Hepatocyte (in vitro differentiated cells): ENCODE data around the gene ASAH2B. TPM values are rescaled to one million over a fixed set of nuclear protein-coding genes. Genes with fewer than 3 reads are reported as not detected.
"Not testable (repeated sequence)": the region's sequence is repeated elsewhere in the genome, so short reads cannot be mapped to it uniquely, and the experiment has no call there.

ENCODE experiments used
- DNase-seq: peaks from one replicate; pipeline ENCODE4 v3.0.0-alpha.2; 2016; ENCODE audit warnings: low spot score
- H2AFZ ChIP-seq: fragments of 200-600 bp; sonication (generic); 2 replicates; pipeline ENCODE4 v1.6.0; 2016; ENCODE audit warnings: antibody characterized with exemption, mild to moderate bottlenecking
- H3K27ac ChIP-seq: fragments of 200-600 bp; sonication (generic); 2 replicates; pipeline ENCODE4 v1.5.1; 2016; ENCODE audit warnings: mild to moderate bottlenecking
- H3K27me3 ChIP-seq: fragments of 200-600 bp; sonication (generic); 2 replicates; pipeline ENCODE4 v1.6.1; 2016
- H3K36me3 ChIP-seq: fragments of 200-600 bp; sonication (generic); replicated peaks from 2 replicates; pipeline ENCODE4 v1.5.1; 2016; ENCODE audit warnings: low read depth; ENCODE audit not compliant: insufficient read depth
- H3K4me1 ChIP-seq: fragments of 200-600 bp; sonication (generic); 2 replicates; pipeline ENCODE4 v1.5.1; 2016; ENCODE audit warnings: mild to moderate bottlenecking, moderate library complexity; ENCODE audit not compliant: insufficient read depth
- H3K4me2 ChIP-seq: fragments of 200-600 bp; sonication (generic); 2 replicates; pipeline ENCODE4 v1.6.0; 2016
- H3K4me3 ChIP-seq: fragments of 200-600 bp; sonication (generic); 2 replicates; pipeline ENCODE4 v1.5.1; 2016; ENCODE audit warnings: mild to moderate bottlenecking
- H3K79me2 ChIP-seq: fragments of 200-600 bp; sonication (generic); 2 replicates; pipeline ENCODE4 v1.6.0; 2017; ENCODE audit warnings: mild to moderate bottlenecking
- H3K9me2 ChIP-seq: fragments of 200-600 bp; sonication (generic); replicated peaks from 2 replicates; pipeline ENCODE4 v1.6.0; 2017; ENCODE audit warnings: mild to moderate bottlenecking; ENCODE audit not compliant: insufficient read depth
- H3K9me3 ChIP-seq: fragments of 200-600 bp; sonication (generic); 2 replicates; pipeline ENCODE4 v1.5.1; 2016; ENCODE audit warnings: low read depth, mild to moderate bottlenecking
- H4K20me1 ChIP-seq: fragments of 200-600 bp; sonication (generic); 2 replicates; pipeline ENCODE4 v1.6.0; 2016; ENCODE audit warnings: mild to moderate bottlenecking; ENCODE audit not compliant: insufficient read depth, poor library complexity, severe bottlenecking
- CTCF ChIP-seq: fragments of 200-600 bp; sonication (generic); IDR thresholded peaks from 2 replicates; pipeline ENCODE4 v1.5.1; 2016; ENCODE audit warnings: antibody characterized with exemption, mild to moderate bottlenecking; ENCODE audit not compliant: poor library complexity
- EZH2 ChIP-seq: fragments of 200-600 bp; sonication (generic); IDR thresholded peaks from 2 replicates; pipeline ENCODE4 v1.6.1; 2016; ENCODE audit warnings: antibody characterized with exemption, mild to moderate bottlenecking, borderline replicate concordance
- EZH2phosphoT487 ChIP-seq: fragments of 200-600 bp; sonication (generic); IDR thresholded peaks from one replicate; pipeline ENCODE4 v1.6.1; 2018; ENCODE audit warnings: antibody characterized with exemption, mild to moderate bottlenecking, low read depth, moderate library complexity; ENCODE audit not compliant: unreplicated experiment, severe bottlenecking
- WGBS: methylation state at CpG from one replicate; pipeline ENCODE4 v1.1.6; 2016; ENCODE audit warnings: low lambda C conversion rate; ENCODE audit errors: missing lambda C conversion rate; 5-methylcytosine and 5-hydroxymethylcytosine counted together
- polyA plus RNA-seq: library from polyadenylated mRNA; unstranded; fragments of >200 nt; fragmentation: Nextera tagmentation; extraction: Ambion mirVana; gene quantifications from 2 replicates; pipeline ENCODE4 v1.2.1, GENCODE V29; 2016
- total RNA-seq: library from RNA; depleted of rRNA; stranded (reverse); fragments of >200 nt; gene quantifications from 2 replicates; pipeline ENCODE4 v1.2.3, GENCODE V29; 2014

ASAH2B gene
- total RNA-seq (4.3 and 5.8 TPM in 2 replicates), polyA plus RNA-seq (3.4 and 3.6 TPM in 2 replicates)

- Histone ChIP-seq H3K27ac (peak within 1 kb of the TSS; percentile 94), H3K9me2 (no peaks in the 10 kb centered on the region), H3K9me3 (no peaks in the 10 kb centered on the region), H3K4me1 (peaks cover 8% of the 10 kb centered on the region), H3K4me2 (peak within 1 kb of the TSS; percentile 88), H3K4me3 (peak within 1 kb of the TSS; percentile 83), H3K79me2 (peaks cover 9% of the 10 kb centered on the region), H4K20me1 (no peaks in the 10 kb centered on the region), H3K27me3 (no peaks in the 10 kb centered on the region), H3K36me3 (no peaks in the 10 kb centered on the region), H2AFZ (peak within 1 kb of the TSS; percentile 92)
- TF ChIP-seq EZH2phosphoT487 (no peak), EZH2 (no peak), CTCF (no peak)
- under 1% methylated on average over 47 of the region's 62 CpGs for WGBS
- DNase-seq, result peak; percentile 85
Measured at GRCh38 chr10:50739618-50740292, at the start of gene ASAH2B. Gene ASAH2B, plus strand, starts transcription at chr10:50739936. Its CDS starts 5,195 bp downstream, at chr10:50745131.

GRCh38 chr10:50697819-50698218 is 41.9 kb upstream of the ASAH2B start:
- H3K27ac ChIP-seq, H3K4me2 ChIP-seq, H3K79me2 ChIP-seq, H4K20me1 ChIP-seq, H3K9me3 ChIP-seq, H3K27me3 ChIP-seq, H2AFZ ChIP-seq, H3K9me2 ChIP-seq, DNase-seq, H3K4me1 ChIP-seq, H3K36me3 ChIP-seq, H3K4me3 ChIP-seq: not testable (repeated sequence)
- 50% methylated on average over 1 of the region's 4 CpGs for WGBS

- WGBS, result 88% methylated on average over 2 of the region's 5 CpGs
- not testable (repeated sequence) for H3K4me3 ChIP-seq, H2AFZ ChIP-seq, H3K9me3 ChIP-seq, H3K27ac ChIP-seq, H3K4me2 ChIP-seq, H3K79me2 ChIP-seq, H3K9me2 ChIP-seq, H3K27me3 ChIP-seq, H4K20me1 ChIP-seq, DNase-seq, H3K36me3 ChIP-seq, H3K4me1 ChIP-seq
Measured at GRCh38 chr10:50701947-50702346, 37.8 kb upstream of the ASAH2B start.

GRCh38 chr10:50702997-50703396 is 36.7 kb upstream of the ASAH2B start:
- WGBS, result 92% methylated on average over 7 of the region's 7 CpGs
- H3K4me3 ChIP-seq, H3K27ac ChIP-seq, H3K4me2 ChIP-seq, H2AFZ ChIP-seq, H3K4me1 ChIP-seq, H3K9me2 ChIP-seq, H3K36me3 ChIP-seq, H3K79me2 ChIP-seq, DNase-seq, H3K27me3 ChIP-seq, H4K20me1 ChIP-seq, H3K9me3 ChIP-seq: not testable (repeated sequence)

GRCh38 chr10:50704436-50705079 is 35.2 kb upstream of the ASAH2B start:
- 80% methylated on average over 5 of the region's 5 CpGs for WGBS
- not testable (repeated sequence) for H3K27me3 ChIP-seq, H4K20me1 ChIP-seq, H3K4me3 ChIP-seq, H3K36me3 ChIP-seq, DNase-seq, H2AFZ ChIP-seq, H3K9me2 ChIP-seq, H3K27ac ChIP-seq, H3K4me2 ChIP-seq, H3K79me2 ChIP-seq, H3K9me3 ChIP-seq, H3K4me1 ChIP-seq

- not testable (repeated sequence) for H3K9me2 ChIP-seq, H3K4me1 ChIP-seq, H3K27me3 ChIP-seq, H4K20me1 ChIP-seq, H3K4me3 ChIP-seq, H2AFZ ChIP-seq, H3K9me3 ChIP-seq, H3K79me2 ChIP-seq, H3K27ac ChIP-seq, H3K4me2 ChIP-seq, H3K36me3 ChIP-seq, DNase-seq
- WGBS, result 80% methylated on average over 1 of the region's 1 CpG
Measured at GRCh38 chr10:50706006-50706405, 33.7 kb upstream of the ASAH2B start.

GRCh38 chr10:50710241-50710640 is 29.5 kb upstream of the ASAH2B start:
- not testable (repeated sequence) for DNase-seq, H3K36me3 ChIP-seq, H3K4me2 ChIP-seq, H3K4me1 ChIP-seq, H3K4me3 ChIP-seq, H3K27ac ChIP-seq, H2AFZ ChIP-seq, H3K79me2 ChIP-seq, H3K9me3 ChIP-seq, H3K9me2 ChIP-seq, H4K20me1 ChIP-seq, H3K27me3 ChIP-seq
- WGBS, result 90% methylated on average over 12 of the region's 13 CpGs

- H3K4me3 ChIP-seq, H3K27me3 ChIP-seq, H3K4me1 ChIP-seq, H3K9me3 ChIP-seq, H4K20me1 ChIP-seq, H2AFZ ChIP-seq, H3K9me2 ChIP-seq, H3K27ac ChIP-seq, H3K79me2 ChIP-seq, H3K4me2 ChIP-seq, DNase-seq, H3K36me3 ChIP-seq: not testable (repeated sequence)
- WGBS, result 64% methylated on average over 5 of the region's 5 CpGs
Measured at GRCh38 chr10:50723812-50724211, 15.9 kb upstream of the ASAH2B start.
